HCT116 (cell line): ENCODE data around the gene DEFB124. TPM values are rescaled to one million over a fixed set of nuclear protein-coding genes. Genes with fewer than 3 reads are reported as not detected.

ENCODE experiments used
- ATAC-seq: fragments of 200-7000 bp; cut with Tn5 transposase; 2 replicates; pipeline ENCODE4 v1.9.1; 2020; ENCODE audit warnings: mild to moderate bottlenecking, moderate library complexity
- BruUV-seq: library from RNA; stranded (reverse); fragments of 400-500 nt; replicated peaks from 2 replicates; lab custom pipeline; 2021; lab: Mats Ljungman, UMichigan
- CTCF ChIA-PET: fragments of 300-600 bp; sonication (Branson Sonifier 250); formaldehyde crosslinking; loops from one replicate; lab custom pipeline; 2021; ENCODE audit warnings: antibody characterized with exemption; lab: Charles Lee
- POLR2A ChIA-PET: fragments of 300-600, 350-600 bp; sonication (Branson Sonifier 250); formaldehyde crosslinking; loops from one replicate; lab custom pipeline; 2021; ENCODE audit warnings: antibody characterized with exemption; lab: Charles Lee
- RAD21 ChIA-PET, 2 experiments: fragments of 300-600 bp; sonication (Branson Sonifier 250); formaldehyde crosslinking; loops; one replicate each; lab custom pipeline; 2023; ENCODE audit warnings: low total read pairs in 2 of 2; ENCODE audit not compliant: uncharacterized antibody in 2 of 2, unreplicated experiment in 2 of 2, low non-redundant PET in 1 of 2; lab: Charles Lee
- DNase-seq: peaks from one replicate; pipeline ENCODE4 v3.0.0-alpha.2; 2010; ENCODE audit warnings: low read depth, low spot score
- H2AFZ ChIP-seq: fragments of 200-600 bp; shearing (Covaris generic), sonication (generic); 2 replicates; pipeline ENCODE4 v1.6.1; 2017; ENCODE audit warnings: low read depth, mixed run types, mixed read lengths, antibody characterized with exemption, low read length; ENCODE audit not compliant: poor library complexity, severe bottlenecking
- H3K27ac ChIP-seq: 2 replicates; pipeline ENCODE4 v1.5.1; 2012; ENCODE audit warnings: low read depth, low read length
- H3K27me3 ChIP-seq: fragments of 200-600 bp; sonication (generic); 2 replicates; pipeline ENCODE4 v1.6.1; 2016; ENCODE audit warnings: mixed run types, low read length, mixed read lengths; ENCODE audit not compliant: insufficient read depth
- H3K36me3 ChIP-seq, 2 experiments: fragments of 200-500 bp in 1 of 2; fragments of 200-600 bp in 1 of 2; sonication (Bioruptor generic) in 1 of 2; sonication (generic) in 1 of 2; 2 replicates each; pipeline versions ENCODE4 v1.5.1 to v1.6.1; 2014 to 2016; ENCODE audit warnings: low read length in 2 of 2, inconsistent platforms in 1 of 2, mixed read lengths in 1 of 2, mixed run types in 1 of 2; ENCODE audit not compliant: insufficient read depth in 2 of 2, control insufficient read depth in 1 of 2
- H3K4me1 ChIP-seq, 2 experiments: fragments of 200-600 bp in 1 of 2; sonication (generic) in 1 of 2; 2 replicates each; pipeline versions ENCODE4 v1.5.1 to v1.6.1; 2012 to 2017; ENCODE audit warnings: low read length in 2 of 2, inconsistent platforms in 1 of 2, mild to moderate bottlenecking in 1 of 2, mixed read lengths in 1 of 2, mixed run types in 1 of 2, moderate library complexity in 1 of 2; ENCODE audit not compliant: insufficient read depth in 2 of 2, control insufficient read depth in 1 of 2
- H3K4me2 ChIP-seq: fragments of 200-600 bp; sonication (generic); 2 replicates; pipeline ENCODE4 v1.6.1; 2017; ENCODE audit warnings: mixed run types, low read length, mixed read lengths
- H3K4me3 ChIP-seq, 2 experiments: fragments of 200-600 bp in 1 of 2; sonication (generic) in 1 of 2; replicated peaks in 1 of 2; 2 replicates each; pipeline ENCODE4 v1.5.1; 2011 to 2016; ENCODE audit warnings: low read length in 2 of 2, control low read depth in 1 of 2, low read depth in 1 of 2, mild to moderate bottlenecking in 1 of 2, mixed read lengths in 1 of 2, mixed run types in 1 of 2
- H3K79me2 ChIP-seq: fragments of 200-600 bp; sonication (generic); 2 replicates; pipeline ENCODE4 v1.6.1; 2017; ENCODE audit warnings: mild to moderate bottlenecking, mixed run types, low read length, moderate library complexity, mixed read lengths; ENCODE audit not compliant: insufficient read depth
- H3K9ac ChIP-seq: fragments of 200-600 bp; sonication (generic); 2 replicates; pipeline ENCODE4 v1.6.1; 2016; ENCODE audit warnings: low read length, mixed read lengths
- H3K9me2 ChIP-seq: fragments of 200-600 bp; sonication (generic), shearing (Covaris generic); 2 replicates; pipeline ENCODE4 v1.6.1; 2017; ENCODE audit warnings: mixed run types, mild to moderate bottlenecking, moderate library complexity; ENCODE audit not compliant: insufficient read depth
- H3K9me3 ChIP-seq, 2 experiments: fragments of 200-500 bp in 1 of 2; fragments of 200-600 bp in 1 of 2; sonication (Bioruptor generic) in 1 of 2; sonication (generic) in 1 of 2; 2 replicates each; pipeline ENCODE4 v1.6.1; 2014 to 2017; ENCODE audit warnings: low read length in 2 of 2, mixed read lengths in 2 of 2, inconsistent platforms in 1 of 2, low read depth in 1 of 2, mild to moderate bottlenecking in 1 of 2, mixed run types in 1 of 2, moderate library complexity in 1 of 2; ENCODE audit not compliant: control insufficient read depth in 1 of 2, insufficient read depth in 1 of 2
- H4K20me1 ChIP-seq: fragments of 200-600 bp; sonication (generic), shearing (Covaris generic); 2 replicates; pipeline ENCODE4 v1.6.1; 2017; ENCODE audit warnings: mixed run types, mild to moderate bottlenecking, moderate library complexity; ENCODE audit not compliant: insufficient read depth
- ATF3 ChIP-seq: IDR thresholded peaks from 2 replicates; pipeline ENCODE4 v1.6.1; 2012
- CBX3 ChIP-seq: IDR thresholded peaks from 2 replicates; pipeline ENCODE4 v1.6.1; 2012; ENCODE audit warnings: low read depth
- CTCF ChIP-seq, 3 experiments: fragments of 200-600 bp in 1 of 3; sonication (generic) in 1 of 3; IDR thresholded peaks in 2 of 3; conservative IDR thresholded peaks in 1 of 3; 2 replicates each; pipeline ENCODE4 v1.5.1; 2012 to 2017; ENCODE audit warnings: low read depth in 2 of 3, low read length in 2 of 3, antibody characterized with exemption in 1 of 3, borderline replicate concordance in 1 of 3, control low read depth in 1 of 3, mild to moderate bottlenecking in 1 of 3, mixed read lengths in 1 of 3, mixed run types in 1 of 3, moderate library complexity in 1 of 3; ENCODE audit not compliant: insufficient read depth in 1 of 3
- MAX ChIP-seq: IDR thresholded peaks from 2 replicates; pipeline ENCODE4 v1.6.1; 2012
- POLR2AphosphoS5 ChIP-seq: IDR thresholded peaks from 2 replicates; pipeline ENCODE4 v1.6.1; 2011; ENCODE audit warnings: mild to moderate bottlenecking, low read depth, low read length, moderate library complexity
- REST ChIP-seq: IDR thresholded peaks from 2 replicates; pipeline ENCODE4 v1.6.1; 2012; ENCODE audit warnings: low read depth
- SP1 ChIP-seq: IDR thresholded peaks from 2 replicates; pipeline ENCODE4 v1.6.1; 2012; ENCODE audit warnings: low read depth
- TCF7L2 ChIP-seq: IDR thresholded peaks from 2 replicates; pipeline ENCODE4 v1.7.0; 2011; ENCODE audit warnings: borderline replicate concordance, inconsistent platforms; ENCODE audit not compliant: insufficient read depth, insufficient read length; ENCODE audit errors: extremely low read depth
- ZBTB33 ChIP-seq: IDR thresholded peaks from 2 replicates; pipeline ENCODE4 v1.6.1; 2011; ENCODE audit warnings: mild to moderate bottlenecking, low read length, moderate library complexity; ENCODE audit not compliant: insufficient replicate concordance; ENCODE audit errors: extremely low read depth
- ZFX ChIP-seq: fragments of 450-650 bp; IDR thresholded peaks from 2 replicates; pipeline ENCODE4 v1.6.1; 2017
- ZNF274 ChIP-seq: fragments of 200-500 bp; sonication (Bioruptor generic); IDR thresholded peaks from 2 replicates; pipeline ENCODE4 v1.6.1; 2014; ENCODE audit warnings: mild to moderate bottlenecking, low read depth, low read length, inconsistent platforms
- intact Hi-C: fragments of 100-400 bp; cut with micrococcal nuclease; formaldehyde crosslinking; loops from 2 replicates; pipeline ENCODE4 v1.10.0; 2022
- total RNA-seq: library from RNA; stranded (reverse); gene quantifications from one replicate; pipeline ENCODE4 v1.2.1, GENCODE V29; 2021; ENCODE audit not compliant: unreplicated experiment

Gene DEFB124
- total RNA-seq, 1 experiment from 2014 or later: not detected

GRCh38 chr20:31418307-31418706 lies 56.6 kb downstream of the DEFB124 start:
- ATAC-seq: no peak
- BruUV-seq: no TSS peak
- CTCF ChIA-PET: no interaction called here

More at GRCh38 chr20:31418307-31418706, 56.6 kb downstream of the DEFB124 start:
- intact Hi-C loops: no loop called here
- TF ChIP-seq ATF3 (no peak), POLR2AphosphoS5 (no peak), ZNF274 (no peak), ZBTB33 (no peak), REST (no peak), MAX (no peak), TCF7L2 (no peak), CTCF (IDR thresholded peaks at IDR 0.05 in 2 of 3, conservative IDR thresholded peaks at IDR 0.05 in 1 of 3; ENCODE audit: borderline replicate concordance in 1 of 3, insufficient read depth in 1 of 3, low read depth in 2 of 3, low read length in 2 of 3) (no peak), SP1 (no peak), CBX3 (no peak), ZFX (no peak)
- TF ChIP-seq, all 23 proteins: peak for 0
- ChIA-PET RAD21 (no interaction called here), POLR2A (no interaction called here)
- Histone ChIP-seq H3K4me2 (no peak overlapping the region), H3K27ac (no peak overlapping the region), H3K79me2 (no peaks in the 10 kb centered on the region), H3K27me3 (peaks cover 16% of the 10 kb centered on the region; the same call in 1 of the 2 replicates), H2AFZ (no peak overlapping the region), H3K9me3 (no peaks in the 10 kb centered on the region), H4K20me1 (no peaks in the 10 kb centered on the region), H3K4me3 (no peak overlapping the region), H3K9me2 (no peaks in the 10 kb centered on the region), H3K36me3 (no peaks in the 10 kb centered on the region), H3K4me1 (no peaks in the 10 kb centered on the region), H3K9ac (no peak overlapping the region)
- no peak for DNase-seq
